NCI-H2227 (cell line): ENCODE measurements around the gene TBX5.

ENCODE experiments used
- DNase-seq: peaks from one replicate; lab custom pipeline; 2025; ENCODE audit not compliant: unreplicated experiment; lab: John Stamatoyannopoulos, UW

The TBX5 gene

DNA sequence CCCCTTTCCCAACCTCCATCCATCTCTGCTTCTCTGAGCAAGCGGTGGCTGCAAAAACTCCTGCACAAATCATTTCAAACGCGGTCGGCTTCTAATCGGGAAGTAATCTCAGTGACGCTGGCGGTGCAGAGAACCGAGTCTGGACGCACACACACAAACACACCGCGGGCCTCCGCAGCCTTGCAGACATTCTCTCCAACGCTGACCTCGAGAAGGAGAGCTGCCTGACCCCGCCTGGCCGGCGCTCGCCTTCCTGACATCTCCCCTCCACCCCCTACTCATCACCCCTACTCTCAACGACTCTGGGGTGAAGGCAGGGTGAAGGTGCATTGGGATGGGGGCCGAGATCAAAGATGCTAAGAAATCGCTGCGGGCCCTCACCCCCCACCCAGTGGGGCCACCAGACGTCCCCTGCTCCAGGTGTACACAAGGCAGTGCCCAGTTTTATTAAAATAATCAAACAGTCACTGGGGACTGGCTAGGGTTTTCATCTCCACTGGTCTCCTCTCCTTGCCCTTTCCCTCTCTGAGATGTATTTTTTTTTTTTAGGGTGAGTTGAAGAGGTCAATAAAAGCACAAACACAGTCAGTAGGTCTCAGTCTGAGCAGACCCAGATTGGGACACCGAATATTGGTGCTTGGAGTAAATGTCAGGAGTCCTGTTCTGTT lies 506 bp upstream of the TBX5 start:
- DNase-seq, result no peak

DNA sequence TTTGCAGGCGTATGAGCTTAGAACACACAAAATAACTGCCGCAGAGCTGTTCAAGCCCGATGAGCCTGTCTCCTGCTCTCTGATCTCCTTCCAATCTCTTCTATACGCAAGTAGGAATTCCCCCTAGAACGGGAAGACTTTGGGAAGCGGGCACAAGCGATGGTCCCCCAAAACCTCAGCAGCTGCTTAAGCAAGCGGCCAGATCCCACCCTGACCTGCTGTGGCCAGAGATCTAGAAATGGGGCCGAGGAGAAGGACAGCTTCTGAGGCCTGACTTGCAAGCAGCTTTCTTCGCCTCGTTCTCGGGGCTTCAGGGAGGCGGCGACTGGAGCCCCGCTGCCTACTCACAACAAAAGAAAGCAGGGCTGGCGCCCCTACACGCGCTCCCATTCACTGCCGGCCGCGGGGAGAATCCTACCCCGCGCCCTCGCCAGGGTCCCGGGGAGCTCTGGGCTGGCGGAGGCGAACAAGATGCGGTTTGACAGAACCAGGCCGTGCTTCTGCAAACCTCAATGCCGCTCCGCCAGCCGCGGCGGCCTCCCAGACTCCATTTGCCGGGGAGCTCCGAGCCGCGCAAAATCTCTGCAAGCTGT lies 922 bp downstream of the TBX5 start:
- DNase-seq, result peak; percentile 18

DNA sequence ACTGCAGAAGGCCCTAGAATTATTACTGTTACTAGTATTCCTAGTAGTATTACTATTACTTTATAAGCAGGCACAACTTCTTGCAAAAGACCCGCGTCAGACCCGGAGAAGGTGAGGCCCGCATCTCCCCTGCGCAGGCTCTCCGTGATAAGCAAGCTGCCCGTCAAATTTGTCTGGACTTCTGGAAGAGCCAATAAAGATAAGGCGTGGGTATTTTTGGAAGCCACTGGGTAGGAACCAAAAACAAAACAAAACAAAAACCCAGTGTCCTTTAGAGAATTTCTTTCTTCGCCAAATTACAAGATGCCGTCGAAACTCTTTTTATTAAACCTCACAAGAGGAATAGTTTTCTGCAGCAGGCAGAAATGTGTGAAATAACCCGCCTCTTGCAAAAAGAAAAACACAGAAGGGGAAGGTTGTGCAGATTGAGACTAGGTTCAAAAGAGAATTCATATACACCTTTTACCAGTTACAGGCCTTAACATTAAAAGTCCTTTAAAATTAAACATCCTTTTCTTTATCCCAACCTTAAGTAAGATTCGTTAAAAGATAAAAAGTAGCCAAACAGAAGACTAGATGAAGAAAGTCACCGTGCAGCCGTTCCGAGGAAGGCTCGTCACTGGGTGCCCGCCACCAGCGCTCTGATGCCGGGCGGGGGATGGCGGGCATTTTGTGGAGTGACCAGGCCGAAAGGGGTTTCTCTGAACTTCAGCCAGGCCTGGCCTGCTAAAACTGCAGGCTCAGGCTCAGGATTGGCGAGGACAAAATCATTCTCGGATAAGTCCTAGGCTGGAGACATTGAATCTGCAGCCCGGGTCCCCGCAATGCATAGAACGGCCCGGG lies 1.6 kb downstream of the TBX5 start:
- no peak for DNase-seq

DNA sequence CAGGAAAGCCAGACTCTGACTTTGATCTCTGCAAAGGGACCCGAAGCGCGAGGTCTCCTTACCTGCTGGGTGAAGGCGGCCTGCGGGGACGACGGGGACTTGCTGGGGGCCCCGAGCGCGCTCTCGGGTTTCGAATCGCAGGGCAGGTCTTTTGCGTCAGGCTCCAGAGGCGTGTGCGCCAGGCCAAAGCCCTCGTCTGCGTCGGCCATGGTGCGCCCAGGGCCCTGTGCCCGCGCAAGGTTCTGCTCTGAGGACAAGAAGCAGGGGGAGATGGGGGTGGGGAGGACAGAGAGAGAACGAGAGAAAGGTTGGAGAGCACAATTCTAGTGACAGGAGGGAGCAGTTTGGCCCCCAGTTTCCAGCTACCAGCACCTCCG lies 2.3 kb downstream of the TBX5 start:
- no peak for DNase-seq

DNA sequence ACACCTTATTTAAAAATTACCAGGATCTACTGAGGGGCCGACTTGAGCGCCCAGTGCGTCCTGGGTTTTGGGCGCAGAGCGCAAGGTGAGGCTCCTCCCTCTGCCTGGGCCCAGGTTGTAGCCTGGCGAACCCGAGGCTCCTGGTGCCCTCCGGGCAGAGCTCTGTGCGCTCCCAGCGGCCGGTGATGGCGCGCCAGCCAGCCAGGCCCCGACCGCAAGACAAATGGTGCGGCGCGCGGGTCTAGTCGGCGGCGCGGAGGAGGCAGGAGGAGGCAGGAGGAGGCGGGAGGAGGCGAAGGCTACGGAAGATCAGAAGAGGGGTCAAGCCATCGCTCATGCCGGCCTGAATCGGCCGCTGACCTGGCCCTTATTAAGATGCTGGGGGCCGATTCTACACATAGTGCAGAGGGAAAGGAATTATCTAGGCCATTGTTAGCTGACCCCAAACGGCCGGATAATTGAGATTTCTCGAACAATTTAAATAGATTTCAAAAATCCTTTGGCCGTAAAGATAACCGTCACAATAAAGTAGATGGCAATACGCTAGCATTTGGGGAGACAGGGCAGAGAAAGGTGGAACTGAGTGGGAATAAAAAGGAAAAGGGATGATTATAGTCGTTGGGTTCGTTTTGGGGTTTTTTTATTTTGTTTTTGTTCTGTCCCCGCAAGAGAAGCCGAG lies 2.8 kb downstream of the TBX5 start:
- no peak for DNase-seq

DNA sequence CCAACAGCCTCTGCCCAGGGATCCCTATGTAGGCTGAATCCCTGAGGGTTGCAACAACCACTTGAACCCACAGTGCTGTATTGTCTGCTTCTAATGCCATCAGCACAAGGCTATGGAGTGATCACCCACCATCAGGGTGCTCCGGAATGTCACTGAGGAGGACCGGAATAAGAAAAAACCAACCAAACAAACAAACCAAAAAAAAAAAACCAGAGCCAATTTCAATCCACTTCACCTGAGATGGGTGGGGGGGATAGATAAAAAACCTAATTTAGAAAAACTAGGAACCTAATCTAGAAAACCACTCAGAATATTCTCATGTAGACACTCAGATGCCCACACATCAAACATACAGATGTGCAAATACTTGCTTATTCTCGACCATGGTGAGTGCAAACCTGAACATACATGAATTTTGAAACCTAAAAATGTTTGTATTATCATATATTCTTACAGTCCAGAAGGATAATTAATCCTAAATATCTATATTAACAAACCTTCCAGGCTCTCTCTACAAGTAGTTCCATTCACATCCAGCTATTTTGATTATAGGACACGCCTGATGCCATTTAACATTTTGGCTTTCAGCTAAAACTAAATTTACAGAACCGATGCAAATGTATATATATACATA lies 3.7 kb downstream of the TBX5 start:
- no peak for DNase-seq

DNA sequence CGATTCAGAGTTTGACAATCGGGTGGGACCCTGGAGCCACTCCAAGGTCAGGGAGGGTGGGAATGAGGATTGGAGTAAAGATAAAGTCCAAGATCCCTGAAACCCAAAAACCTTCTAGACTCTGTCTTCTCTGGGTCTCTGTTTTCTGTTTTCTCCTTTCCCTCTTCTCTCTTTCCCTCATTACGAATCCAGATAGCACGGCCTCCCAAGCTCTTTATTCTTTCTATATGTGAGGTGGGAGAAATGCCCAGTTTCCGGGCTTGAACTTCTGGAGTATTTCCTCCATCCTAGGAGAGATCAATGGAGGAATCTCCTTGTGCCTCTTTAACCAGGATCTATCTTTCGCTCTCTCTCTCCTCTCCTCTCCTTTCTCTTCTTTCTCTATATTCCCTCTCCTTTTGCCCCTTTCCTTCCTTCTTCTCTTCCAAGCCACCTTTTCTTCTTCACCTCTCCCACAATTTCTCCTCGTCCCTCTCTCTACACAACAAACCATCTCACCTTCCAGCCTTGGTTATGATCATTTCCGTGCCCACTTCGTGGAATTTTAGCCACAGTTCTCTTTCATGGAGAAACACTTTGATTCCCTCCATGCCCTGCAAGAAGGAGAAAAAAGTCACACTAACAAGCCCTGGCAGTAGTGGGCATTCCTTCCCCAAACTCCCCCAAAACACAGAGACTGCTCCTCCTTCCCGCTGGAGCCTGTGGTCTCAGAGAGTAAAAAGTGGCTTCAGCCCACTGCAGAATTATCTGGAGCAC lies 4.4 kb downstream of the TBX5 start:
- no peak for DNase-seq

DNA sequence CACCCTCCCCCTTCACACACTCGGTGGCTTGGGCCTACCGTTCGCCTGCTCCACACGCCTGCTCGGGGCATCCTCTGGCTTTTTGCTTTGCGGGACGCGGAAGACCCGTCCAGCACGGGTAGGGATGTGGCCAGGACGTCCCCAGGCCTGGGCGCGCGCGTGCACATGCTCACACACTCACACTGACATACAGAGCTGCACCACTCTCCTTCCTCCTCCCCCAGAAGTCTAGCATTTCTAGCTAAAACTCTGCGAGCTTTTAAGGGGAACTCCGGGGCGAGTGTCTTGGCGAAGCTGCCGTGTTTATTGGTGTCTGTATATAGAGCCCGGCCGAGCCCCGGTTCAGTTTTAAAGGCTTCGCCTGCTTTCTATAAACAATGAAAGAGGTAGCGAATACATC lies 5.0 kb downstream of the TBX5 start:
- no peak for DNase-seq

DNA sequence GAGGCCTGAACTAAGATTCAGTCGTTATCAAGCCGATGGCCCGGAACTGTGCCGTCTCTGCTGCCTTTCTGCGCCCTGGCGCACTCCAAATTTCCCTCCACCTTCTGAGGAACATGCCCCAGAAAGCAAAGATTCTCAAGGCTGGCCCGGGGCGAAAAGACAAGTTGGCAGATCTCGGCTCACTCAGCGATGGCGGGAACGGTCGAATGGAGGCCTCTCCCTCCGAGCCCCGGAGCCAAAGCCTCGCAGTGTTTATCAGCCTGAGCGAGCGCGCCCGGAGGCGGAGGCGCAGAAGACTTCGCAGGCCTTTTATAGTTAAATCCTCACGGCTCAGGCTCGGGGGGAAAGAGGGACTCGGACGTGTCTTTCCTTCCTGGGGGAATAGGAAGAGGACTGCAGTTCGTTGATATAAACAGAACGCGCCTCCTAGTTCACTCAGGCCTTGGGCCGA lies 5.6 kb downstream of the TBX5 start:
- no peak for DNase-seq

DNA sequence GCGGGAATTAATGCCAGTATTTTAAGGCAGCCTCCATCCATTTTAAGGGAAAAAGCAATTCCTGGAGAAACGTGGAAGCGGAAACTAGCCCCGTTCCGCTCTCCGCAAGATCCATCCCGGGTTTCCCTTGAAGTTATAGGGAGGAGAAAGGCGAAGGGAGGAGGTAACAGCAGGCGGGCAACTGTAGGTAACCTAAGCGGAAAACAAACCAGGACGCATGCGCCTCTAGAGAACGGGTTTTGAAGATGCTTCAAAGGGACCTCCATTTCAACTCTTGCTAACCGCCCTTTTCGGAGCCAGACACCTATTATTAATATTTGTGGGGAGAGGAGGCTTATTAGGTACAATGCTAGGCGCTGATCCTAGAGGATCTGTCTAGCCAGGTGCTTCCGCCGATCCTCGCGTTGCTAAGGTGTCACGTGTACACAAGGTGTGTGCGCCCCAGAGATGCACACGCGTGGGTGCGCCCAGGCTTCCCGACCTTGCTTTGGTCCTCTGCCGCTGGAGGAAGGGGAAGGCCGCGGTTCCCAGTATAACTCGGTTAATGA lies 6.2 kb downstream of the TBX5 start:
- DNase-seq, result no peak

DNA sequence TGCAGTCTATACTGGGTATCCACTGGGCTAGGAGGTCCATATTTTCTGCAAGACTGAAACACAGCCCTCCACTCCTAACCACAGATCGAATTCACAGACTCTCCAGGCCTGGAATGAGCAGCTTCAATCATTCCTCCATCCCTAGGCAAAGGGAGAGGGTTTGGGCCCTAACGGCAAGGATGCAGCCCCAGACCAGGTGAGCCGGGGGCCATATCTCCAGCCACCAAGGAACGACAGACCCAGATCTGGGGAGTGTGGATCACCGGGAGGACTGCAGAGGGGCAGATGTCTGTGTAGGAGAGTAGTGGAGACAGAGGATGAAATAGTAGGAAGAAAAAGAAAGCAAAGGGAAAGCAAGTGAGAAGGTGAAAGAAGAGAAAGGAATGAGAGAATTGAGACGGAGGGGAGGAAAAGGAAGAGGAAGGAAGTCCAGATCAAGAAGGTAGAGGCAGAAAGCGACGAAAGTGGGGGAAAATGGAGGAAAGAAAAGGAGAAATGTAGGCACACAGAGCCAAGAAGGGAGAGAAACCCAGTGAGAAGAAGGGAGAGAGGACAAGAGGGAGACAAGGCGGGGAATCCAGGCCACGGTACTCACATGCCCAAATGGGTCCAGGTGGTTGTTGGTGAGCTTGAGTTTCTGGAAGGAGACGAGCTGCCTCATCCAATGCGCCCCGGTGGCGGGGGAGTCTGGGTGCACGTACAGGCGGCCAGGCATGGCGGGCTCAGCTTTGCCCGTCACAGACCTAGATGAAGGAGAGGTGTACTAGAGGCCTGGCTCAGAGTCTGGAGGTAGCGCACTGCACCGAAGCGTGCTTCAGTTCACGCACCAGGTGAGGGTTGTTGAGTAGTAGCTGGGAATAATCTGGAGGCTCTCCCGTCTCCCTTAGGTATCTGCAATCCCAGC lies 7.7 kb downstream of the TBX5 start:
- DNase-seq, result no peak

DNA sequence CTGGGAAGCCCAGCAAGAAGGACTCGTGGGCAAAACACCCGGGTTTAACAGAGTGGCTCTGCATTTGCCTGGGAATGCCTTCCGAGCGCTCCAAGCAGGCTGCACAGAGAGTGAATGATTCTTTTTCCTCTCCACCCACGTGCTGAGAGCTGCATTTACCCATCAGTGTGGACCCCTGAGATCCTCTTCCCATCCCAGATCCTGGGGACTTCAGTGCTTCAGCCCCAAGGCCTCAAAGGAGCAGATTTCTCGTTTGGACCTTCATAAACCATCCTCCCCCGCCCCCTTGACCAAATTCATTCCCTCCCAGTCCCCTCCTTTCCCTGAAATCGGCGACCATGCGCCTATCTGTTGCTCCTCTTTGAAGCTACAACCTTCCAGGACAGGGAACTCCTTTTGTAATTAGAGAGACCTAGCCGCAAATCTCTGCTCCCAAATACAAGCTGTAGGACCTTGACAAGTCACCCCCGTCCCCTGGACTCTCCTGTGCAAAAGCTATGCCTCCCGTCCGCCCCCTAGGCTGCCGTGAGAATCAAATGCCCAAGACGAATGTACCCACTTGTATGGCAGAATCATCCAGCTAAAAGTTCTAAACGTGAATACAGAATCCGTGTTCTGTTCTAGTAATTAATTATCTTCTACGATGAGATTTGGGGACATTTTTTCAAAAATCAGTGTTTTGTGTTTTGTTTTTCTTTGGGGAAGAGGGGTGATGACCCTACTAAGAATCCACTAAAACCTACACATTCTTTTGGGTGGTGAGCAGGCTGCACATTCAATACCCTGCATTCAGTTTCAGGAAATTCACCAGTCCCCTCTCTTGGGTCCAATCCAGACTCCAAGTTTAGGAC lies 8.8 kb downstream of the TBX5 start:
- DNase-seq, result no peak

DNA sequence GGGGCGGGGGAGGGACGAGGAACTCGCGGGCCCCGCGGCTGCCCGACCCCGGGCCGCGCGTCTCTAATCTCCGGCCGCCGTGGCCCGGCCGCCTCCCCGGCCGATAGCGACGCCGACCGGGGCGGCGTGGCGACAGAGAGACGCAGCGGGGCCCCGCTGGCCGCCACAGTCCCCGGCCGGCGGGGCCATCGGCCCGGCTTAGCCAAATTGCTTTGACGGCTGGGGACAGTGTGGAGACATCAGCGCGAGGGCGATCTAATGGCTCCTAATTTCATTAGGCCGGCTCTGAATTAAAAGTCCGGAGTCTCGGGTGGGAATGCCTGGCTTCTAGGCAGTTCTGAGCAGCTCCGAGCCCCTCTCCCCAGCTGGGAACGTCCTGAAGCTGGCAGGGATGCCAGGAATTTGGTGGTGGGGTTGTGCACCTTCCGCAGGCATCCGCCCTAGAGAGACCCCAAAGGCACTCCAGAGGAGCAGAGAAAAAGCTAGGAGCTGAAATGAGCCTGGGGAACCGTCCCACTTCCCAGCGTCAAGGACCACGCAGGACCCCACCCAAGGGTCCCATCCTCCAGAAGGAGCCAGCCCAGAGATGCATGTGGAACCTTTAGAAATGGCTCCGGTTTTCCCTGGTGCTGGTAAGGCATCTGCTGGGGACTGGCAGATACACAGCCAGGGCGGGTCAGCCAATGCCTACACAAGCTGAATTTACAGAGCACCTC lies 9.6 kb downstream of the TBX5 start:
- DNase-seq, result no peak

DNA sequence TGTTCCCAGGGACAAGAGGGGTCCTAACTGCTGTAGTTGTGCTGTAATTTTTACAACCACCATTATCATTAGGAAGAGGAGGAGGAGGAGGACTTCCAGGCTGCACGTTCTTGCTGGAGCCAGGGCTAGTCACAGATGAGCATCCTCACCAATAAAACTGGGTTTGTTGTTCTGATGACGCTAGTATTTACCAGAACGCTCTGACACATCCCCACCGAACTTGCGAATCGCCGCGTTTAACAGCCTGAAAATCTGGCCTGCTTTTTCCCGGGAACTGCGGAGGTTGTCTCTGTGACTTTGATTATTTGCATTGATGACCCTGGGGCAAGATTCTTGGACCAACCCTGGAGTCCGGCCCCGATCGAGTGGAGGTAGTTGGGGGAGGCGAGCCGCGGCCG lies 10.2 kb downstream of the TBX5 start:
- no peak for DNase-seq

DNA sequence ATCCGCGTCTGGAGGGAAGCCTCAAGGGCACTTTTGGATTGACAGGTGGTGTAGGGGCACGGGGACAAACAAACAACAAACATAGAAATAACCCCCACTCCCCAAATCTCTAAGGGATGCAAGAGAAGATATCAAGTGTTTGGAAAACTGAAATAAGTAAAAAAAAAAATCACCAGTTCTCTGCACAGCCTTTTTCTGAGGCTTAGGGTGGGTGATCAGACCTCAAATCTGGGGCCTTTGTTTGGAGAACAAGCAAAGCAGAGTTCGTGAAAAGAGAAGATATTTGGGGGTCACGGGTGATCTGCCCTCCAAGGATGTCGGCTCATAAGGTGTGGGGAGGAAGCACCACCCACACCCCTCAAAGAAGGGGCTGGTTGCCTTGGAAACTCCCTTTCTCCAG lies 10.7 kb downstream of the TBX5 start:
- no peak for DNase-seq

DNA sequence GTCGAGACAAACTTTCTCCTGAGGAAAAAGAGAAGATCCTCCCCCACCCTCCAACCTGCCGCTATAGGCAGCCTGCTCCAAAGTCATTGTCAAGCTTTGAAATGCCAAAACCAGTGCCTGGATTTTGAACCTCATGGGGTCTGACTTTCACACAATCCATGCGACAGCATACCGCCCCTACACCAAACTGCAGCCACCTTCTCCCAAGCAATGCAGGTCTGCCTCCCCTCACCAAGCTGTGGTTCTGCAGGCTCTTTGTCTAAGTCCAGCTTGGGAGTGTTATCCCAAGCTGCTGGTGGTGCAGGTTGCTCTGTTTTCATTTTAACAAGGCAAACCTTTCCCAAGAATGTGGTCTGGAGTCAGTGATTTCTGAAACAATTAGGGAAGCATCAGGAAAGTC lies 12.4 kb downstream of the TBX5 start:
- DNase-seq, result no peak

DNA sequence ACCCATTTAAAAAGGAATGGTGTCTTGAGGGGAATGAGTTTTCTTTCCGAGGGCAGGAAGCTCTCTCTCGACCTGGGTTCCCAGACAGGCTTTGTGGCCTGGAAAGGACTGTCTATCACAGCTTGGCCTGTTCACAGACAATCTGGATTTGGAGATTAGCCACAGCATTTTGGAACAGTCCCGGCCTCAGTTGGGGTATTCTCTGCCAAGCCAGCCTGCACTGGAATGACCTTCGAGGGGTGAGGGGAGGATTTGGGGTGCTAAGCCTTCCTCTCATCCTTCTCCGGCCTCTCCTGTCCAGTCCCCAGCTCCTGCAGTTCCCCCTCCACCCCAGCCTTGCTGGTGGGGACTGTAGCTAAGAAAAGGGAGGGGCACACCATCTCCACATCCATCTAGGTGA lies 13.0 kb downstream of the TBX5 start:
- no peak for DNase-seq

DNA sequence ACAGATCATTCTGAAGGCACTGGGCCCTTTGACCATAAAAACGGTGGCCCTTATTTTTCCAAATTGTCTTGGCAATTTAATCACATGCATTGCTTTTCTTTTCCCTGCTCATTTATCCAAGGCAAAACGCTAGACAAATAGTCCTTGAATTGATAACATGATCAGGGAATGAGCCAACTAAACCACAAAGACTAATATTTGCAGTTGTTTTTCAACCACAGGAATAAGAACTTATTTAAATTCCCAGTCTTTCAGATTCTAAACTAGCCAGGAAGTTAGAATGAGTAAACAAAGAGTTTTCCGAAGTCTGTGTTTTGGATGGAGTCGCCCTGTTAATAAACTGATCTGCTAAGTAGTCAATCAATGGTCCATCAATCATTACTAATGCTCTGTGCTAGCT lies 14.9 kb downstream of the TBX5 start:
- DNase-seq, result no peak
